GM10266 (cell line): ENCODE results near the gene EXOC6B.

ENCODE experiments used
- DNase-seq: peaks from one replicate; pipeline ENCODE4 v3.0.0; 2012; ENCODE audit errors: extremely low spot score
- TF ChIP-seq, protein P1 (sequence below): IDR thresholded peaks from 2 replicates; pipeline ENCODE4 v1.5.1; 2012; ENCODE audit warnings: mild to moderate bottlenecking, low read depth; ENCODE audit not compliant: control insufficient read depth, insufficient read depth; ENCODE audit errors: missing control alignments

The EXOC6B gene

DNA sequence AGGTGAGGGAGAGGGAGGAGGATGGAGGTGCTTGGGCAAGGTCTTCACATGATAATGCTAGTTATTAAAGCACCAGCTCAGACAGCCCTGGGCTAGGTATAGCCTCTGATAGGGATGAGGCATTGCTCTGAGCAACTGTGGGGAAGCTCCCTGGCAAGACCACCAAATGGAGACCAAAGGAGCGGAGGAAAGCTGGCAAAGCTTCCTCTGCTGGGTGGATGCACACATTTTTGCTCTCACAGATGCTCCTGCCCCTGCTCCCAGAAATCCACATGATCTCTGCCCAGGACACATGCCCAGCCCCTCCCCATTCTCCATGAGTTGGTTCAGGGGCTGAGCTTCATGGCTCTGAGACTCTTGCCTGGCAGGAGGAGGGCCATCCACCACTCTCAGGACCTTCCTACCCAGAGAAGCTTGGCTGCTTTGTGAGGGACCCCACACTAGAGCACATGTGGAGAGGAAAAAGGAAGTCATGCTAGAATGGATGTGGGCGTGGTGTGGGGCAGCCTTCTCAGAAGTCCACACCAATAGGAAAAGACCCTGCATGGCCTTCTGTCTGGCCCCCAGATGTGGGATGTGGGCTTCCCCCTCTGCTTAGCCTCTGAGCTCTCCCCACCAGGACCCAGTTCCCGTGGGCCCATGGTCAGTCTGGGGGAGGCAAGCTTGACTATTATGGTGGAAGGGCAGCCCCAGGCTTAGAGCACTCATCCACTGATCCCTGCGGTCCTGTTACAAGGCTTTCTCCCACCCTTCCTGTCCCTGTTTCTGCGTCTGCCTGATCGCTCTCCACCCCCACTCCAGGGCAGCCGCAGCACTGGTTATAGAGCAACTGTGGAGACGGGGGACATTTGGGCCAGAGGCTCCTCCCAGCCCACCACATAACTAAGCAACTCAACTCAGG lies 667.7 kb downstream of the EXOC6B start:
- TF ChIP-seq, protein P1, sequence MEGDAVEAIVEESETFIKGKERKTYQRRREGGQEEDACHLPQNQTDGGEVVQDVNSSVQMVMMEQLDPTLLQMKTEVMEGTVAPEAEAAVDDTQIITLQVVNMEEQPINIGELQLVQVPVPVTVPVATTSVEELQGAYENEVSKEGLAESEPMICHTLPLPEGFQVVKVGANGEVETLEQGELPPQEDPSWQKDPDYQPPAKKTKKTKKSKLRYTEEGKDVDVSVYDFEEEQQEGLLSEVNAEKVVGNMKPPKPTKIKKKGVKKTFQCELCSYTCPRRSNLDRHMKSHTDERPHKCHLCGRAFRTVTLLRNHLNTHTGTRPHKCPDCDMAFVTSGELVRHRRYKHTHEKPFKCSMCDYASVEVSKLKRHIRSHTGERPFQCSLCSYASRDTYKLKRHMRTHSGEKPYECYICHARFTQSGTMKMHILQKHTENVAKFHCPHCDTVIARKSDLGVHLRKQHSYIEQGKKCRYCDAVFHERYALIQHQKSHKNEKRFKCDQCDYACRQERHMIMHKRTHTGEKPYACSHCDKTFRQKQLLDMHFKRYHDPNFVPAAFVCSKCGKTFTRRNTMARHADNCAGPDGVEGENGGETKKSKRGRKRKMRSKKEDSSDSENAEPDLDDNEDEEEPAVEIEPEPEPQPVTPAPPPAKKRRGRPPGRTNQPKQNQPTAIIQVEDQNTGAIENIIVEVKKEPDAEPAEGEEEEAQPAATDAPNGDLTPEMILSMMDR = no peak
- no peak for DNase-seq

DNA sequence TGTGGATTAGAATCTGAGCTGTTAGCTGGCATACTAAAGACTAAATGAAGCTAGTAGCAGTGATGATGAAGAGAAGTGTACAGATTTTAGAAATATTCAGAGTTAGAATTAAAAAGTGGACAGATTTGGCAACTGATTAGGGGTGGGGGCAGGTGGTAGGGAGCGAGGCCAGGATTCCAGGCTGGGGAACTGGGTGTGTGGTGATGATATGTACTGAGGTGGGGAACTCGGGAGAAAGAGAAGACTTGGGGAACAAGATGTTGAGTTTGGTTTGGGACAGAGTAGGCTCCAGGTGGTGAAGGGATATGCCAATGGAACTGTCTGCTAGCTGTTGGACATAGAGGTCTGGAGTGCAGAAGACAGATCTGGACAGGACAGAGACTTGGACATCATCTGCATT lies 669.0 kb downstream of the EXOC6B start:
- TF ChIP-seq, protein P1 = no peak
- DNase-seq = no peak

DNA sequence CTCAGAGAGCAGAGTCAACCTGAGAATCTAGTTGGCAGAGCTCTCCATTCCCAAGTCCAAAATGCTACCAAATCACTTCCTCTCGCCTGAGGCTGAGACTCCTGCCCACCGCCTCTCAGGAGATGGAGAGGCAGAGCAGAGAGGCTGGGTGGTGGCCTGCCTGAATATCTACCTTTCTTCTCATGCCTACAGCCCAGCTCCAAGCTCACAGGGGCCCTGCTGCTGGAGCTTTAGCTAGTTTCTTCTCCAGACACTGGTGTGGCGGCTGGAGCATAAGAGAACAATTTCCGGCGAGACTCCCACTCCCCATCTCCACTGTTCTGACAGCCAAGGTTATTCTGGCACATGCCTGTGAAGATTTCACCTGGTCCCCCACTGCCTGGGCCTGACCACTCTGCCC lies 670.1 kb downstream of the EXOC6B start:
- DNase-seq = no peak
- TF ChIP-seq, protein P1 = no peak

DNA sequence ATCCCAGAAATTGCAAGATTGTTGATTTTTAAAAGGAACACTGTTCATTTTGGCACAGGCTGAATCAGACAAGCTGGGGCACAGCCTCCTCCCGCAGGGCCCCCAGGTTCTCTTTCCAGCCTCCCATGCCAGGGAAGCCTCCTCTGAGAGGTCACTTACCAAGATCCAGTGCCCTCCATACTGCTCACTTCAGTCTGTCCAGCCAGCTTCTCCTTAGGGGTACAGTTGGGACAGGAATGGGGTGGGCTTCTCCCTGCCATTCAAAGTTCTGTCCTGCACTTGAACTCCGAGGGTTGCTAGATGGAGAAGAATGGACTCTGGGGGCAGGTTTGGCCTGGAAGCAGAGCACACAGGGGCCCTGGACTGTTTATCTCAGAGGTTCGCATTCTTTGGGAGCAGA lies 670.7 kb downstream of the EXOC6B start:
- DNase-seq = no peak
- TF ChIP-seq, protein P1 = no peak

DNA sequence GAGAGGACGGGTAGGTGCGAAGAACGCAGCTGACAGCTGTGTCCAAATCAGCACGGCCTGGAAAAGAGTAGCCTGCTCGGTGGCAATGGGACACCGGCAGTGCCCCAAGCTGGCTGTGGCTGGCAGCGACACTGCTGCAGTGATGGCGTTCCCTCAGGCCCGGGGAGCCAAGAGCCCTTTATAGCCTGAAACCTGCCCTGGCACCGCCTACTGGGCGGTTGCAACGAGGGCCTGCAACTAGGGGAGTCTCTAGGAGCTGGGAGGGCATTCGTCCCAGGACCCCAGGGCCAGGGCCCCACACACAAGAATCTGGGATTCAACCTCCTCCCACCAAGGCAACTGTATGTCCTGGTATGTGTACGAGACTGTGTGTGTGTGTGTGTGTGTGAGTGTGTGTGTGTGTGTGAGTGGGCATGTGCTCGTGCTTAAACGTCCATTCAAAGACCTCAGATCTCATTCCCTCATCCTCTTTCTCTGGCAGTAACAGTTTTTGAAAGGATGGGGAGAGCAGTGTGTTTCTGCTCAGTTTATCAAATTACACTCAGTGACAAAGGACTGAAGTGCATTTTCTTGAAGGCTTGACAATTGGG lies 671.4 kb downstream of the EXOC6B start:
- TF ChIP-seq, protein P1 = no peak
- DNase-seq = no peak

DNA sequence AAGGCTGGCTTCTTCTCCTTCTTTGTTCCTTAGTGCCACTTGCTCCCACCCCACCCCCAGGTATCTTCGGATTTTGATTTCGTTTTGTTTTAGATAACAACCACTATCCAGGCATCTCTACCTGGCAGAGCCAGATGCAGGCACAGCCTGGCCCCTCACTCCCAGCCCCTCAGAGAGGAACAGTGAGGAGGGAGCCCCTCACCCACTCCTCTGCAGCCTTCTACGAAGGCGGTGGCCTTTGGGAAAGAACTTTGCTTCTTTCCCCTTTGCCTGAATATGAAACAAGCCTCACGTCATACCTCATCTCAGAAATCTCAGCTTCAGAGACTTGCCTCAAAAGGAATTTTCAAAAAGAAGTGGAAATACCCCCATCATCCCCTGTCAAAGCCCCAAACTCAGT lies 671.9 kb downstream of the EXOC6B start:
- no peak for DNase-seq
- TF ChIP-seq, protein P1 = no peak
